HG03521 (cell line): ENCODE data around the gene SEMA4D.
"Not testable (repeated sequence)": the region's sequence is repeated elsewhere in the genome, so short reads cannot be mapped to it uniquely, and the experiment has no call there.

ENCODE experiments used
- ATAC-seq: cut with Tn5 transposase; IDR thresholded peaks from one replicate; pipeline ENCODE4 v1.9.1; 2021; ENCODE audit warnings: mild to moderate bottlenecking, moderate library complexity; ENCODE audit not compliant: unreplicated experiment

The SEMA4D gene

GRCh38 chr9:89359751-89360261 lies 138.1 kb downstream of the SEMA4D start:
- no peak for ATAC-seq

GRCh38 chr9:89358985-89359384 lies 138.9 kb downstream of the SEMA4D start:
- ATAC-seq, result no peak

- ATAC-seq, result no peak
These were observed 139.5 kb downstream of the SEMA4D start for GRCh38 chr9:89358376-89358916.

- no peak for ATAC-seq
These were observed 140.3 kb downstream of the SEMA4D start for GRCh38 chr9:89357331-89358197.

- ATAC-seq, result no peak
These were observed 141.1 kb downstream of the SEMA4D start for GRCh38 chr9:89356782-89357181.

GRCh38 chr9:89354471-89354870 lies 143.4 kb downstream of the SEMA4D start:
- no peak for ATAC-seq

- ATAC-seq, result no peak
These were observed 143.9 kb downstream of the SEMA4D start for GRCh38 chr9:89353989-89354388.

GRCh38 chr9:89352874-89353649 lies 144.9 kb downstream of the SEMA4D start:
- no peak for ATAC-seq

GRCh38 chr9:89352451-89352850 lies 145.5 kb downstream of the SEMA4D start:
- no peak for ATAC-seq

- ATAC-seq, result no peak
These were observed 146.2 kb downstream of the SEMA4D start for GRCh38 chr9:89351584-89352300.

GRCh38 chr9:89350988-89351557 lies 146.8 kb downstream of the SEMA4D start:
- ATAC-seq, result no peak

- ATAC-seq, result no peak
These were observed 148.3 kb downstream of the SEMA4D start for GRCh38 chr9:89349607-89350006.

- ATAC-seq, result no peak
These were observed 150.3 kb downstream of the SEMA4D start for GRCh38 chr9:89347651-89348050.

- no peak for ATAC-seq
These were observed 151.2 kb downstream of the SEMA4D start for GRCh38 chr9:89346696-89347095.

GRCh38 chr9:89345476-89345875 lies 152.4 kb downstream of the SEMA4D start:
- no peak for ATAC-seq

GRCh38 chr9:89343812-89344211 lies 154.1 kb downstream of the SEMA4D start:
- ATAC-seq, result not testable (repeated sequence)

- no peak for ATAC-seq
These were observed 155.0 kb downstream of the SEMA4D start for GRCh38 chr9:89342948-89343347.

GRCh38 chr9:89342213-89342612 lies 155.7 kb downstream of the SEMA4D start:
- ATAC-seq, result no peak

GRCh38 chr9:89340332-89340731 lies 157.6 kb downstream of the SEMA4D start:
- ATAC-seq, result no peak

GRCh38 chr9:89339807-89340206 lies 158.1 kb downstream of the SEMA4D start:
- ATAC-seq, result no peak

GRCh38 chr9:89330513-89330912 lies 167.4 kb downstream of the SEMA4D start:
- no peak for ATAC-seq
